Measurements from ENCODE around the gene CDH13. TPM values are rescaled to one million over a fixed set of nuclear protein-coding genes. Genes with fewer than 3 reads are reported as not detected.

Gene CDH13
- total RNA-seq, 2 donors from 2014 or later: 2.9 TPM; not detected in 1

- ATAC-seq: no peak
Observed at GRCh38 chr16:82584553-82585152, 42.1 kb upstream of the CDH13 start.

DNA sequence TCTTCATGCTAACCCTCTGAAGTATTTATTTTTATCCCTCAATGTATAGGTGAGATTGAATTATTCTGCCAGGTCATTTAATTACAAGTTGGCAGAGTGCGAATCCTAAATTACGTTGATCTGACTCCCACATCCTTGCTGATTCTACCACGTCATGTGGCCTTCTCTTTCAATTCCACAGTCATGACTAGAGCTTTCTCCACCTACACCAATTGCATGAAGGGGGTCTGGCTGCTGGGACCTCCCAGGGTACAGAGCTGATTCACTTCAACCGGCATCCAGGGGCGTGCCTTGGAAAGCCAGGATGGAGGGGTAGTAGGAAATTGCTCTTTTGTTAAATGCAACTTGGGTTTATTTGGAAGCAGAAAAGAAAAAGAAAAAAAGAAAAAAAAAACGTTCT is 41.1 kb upstream of the CDH13 start:
- 70 to 76% methylated on average over 6 of the region's 6 CpGs for WGBS, 2 donors
- H3K36me3 ChIP-seq (replicated peaks in 1 of 2; ENCODE audit: insufficient read depth in 1 of 2, low read depth in 2 of 2): no peaks in the 10 kb centered on the region
- intact Hi-C loops (cut with DNase I): no loop called here
- ATAC-seq (no peak), DNase-seq (no peak)
- H3K27me3 ChIP-seq: no peaks in the 10 kb centered on the region
- H3K27ac ChIP-seq: no peak overlapping the region
- no peaks in the 10 kb centered on the region for H3K4me1 ChIP-seq
- H3K4me3 ChIP-seq: no peak overlapping the region
- TF ChIP-seq CTCF (IDR thresholded peaks at IDR 0.05) (no peak), POLR2A (IDR thresholded peaks at IDR 0.05) (no peak)
- H3K9me3 ChIP-seq: no peaks in the 10 kb centered on the region

More at GRCh38 chr16:82584553-82585152, 42.1 kb upstream of the CDH13 start:
- H3K4me3 ChIP-seq: no peak overlapping the region
- no peaks in the 10 kb centered on the region for H3K9me3 ChIP-seq
- no peak for TF ChIP-seq POLR2A (IDR thresholded peaks at IDR 0.05)
- TF ChIP-seq CTCF (IDR thresholded peaks at IDR 0.05): no peak
- H3K36me3 ChIP-seq (replicated peaks in 1 of 2; ENCODE audit: insufficient read depth in 1 of 2, low read depth in 2 of 2): no peaks in the 10 kb centered on the region
- 61 to 63% methylated on average over 12 of the region's 12 CpGs for WGBS, 2 donors
- no peaks in the 10 kb centered on the region for H3K27me3 ChIP-seq
- intact Hi-C loops (cut with DNase I): no loop called here
- DNase-seq: no peak
- H3K27ac ChIP-seq: no peak overlapping the region
- H3K4me1 ChIP-seq: no peaks in the 10 kb centered on the region

DNA sequence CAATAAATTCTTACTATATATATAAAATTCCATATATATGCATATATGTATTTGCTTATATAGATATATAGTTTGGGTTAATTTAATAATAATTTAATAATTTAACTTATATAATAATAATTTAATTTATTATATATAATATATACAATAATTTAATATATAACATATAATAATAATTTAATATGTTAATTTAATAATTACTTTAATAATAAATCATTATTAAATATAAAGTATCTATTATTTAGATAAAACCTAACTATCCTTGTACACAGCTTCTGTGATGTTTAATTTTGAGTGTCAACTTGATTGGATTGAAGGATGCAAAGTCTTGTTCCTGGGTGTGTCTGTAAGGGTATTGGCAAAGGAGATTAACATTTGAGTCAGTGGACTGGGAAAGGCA is 40.6 kb upstream of the CDH13 start:
- ATAC-seq: no peak
- no peak for DNase-seq
- H3K36me3 ChIP-seq (replicated peaks in 1 of 2; ENCODE audit: insufficient read depth in 1 of 2, low read depth in 2 of 2): no peaks in the 10 kb centered on the region
- H3K9me3 ChIP-seq: no peaks in the 10 kb centered on the region
- no peak overlapping the region for H3K4me3 ChIP-seq
- no peaks in the 10 kb centered on the region for H3K4me1 ChIP-seq
- H3K27me3 ChIP-seq: no peaks in the 10 kb centered on the region
- no peak overlapping the region for H3K27ac ChIP-seq
- intact Hi-C loops (cut with DNase I): no loop called here
- TF ChIP-seq CTCF (IDR thresholded peaks at IDR 0.05) (no peak), POLR2A (IDR thresholded peaks at IDR 0.05) (no peak)

DNA sequence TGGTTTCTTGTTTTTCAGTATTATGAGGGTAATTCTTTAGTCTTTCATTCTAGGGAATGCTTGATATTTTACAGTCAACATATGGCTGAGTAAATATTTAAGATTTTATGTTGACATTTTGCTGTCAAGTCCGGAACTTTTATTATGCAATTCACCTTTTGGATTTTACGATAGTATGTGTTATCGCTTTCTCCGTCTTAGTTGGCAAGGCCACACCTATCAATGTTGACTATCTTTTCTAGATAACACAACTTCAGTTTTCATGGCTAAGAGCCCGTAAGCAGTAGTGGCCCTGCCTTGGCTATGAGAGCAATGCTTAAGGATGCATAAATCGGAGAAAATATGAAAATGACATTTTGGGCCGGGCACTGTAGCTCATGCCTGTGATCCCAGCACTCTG is 39.5 kb upstream of the CDH13 start:
- Histone ChIP-seq H3K27ac (no peak overlapping the region), H3K4me3 (no peak overlapping the region), H3K36me3 (replicated peaks in 1 of 2; ENCODE audit: insufficient read depth in 1 of 2, low read depth in 2 of 2) (no peaks in the 10 kb centered on the region), H3K9me3 (no peaks in the 10 kb centered on the region), H3K4me1 (no peaks in the 10 kb centered on the region), H3K27me3 (no peaks in the 10 kb centered on the region)
- DNase-seq: no peak
- WGBS, 2 donors: 57 to 66% methylated on average over 7 of the region's 7 CpGs
- no peak for TF ChIP-seq CTCF (IDR thresholded peaks at IDR 0.05)
- no peak for TF ChIP-seq POLR2A (IDR thresholded peaks at IDR 0.05)
- no peak for ATAC-seq
- intact Hi-C loops (cut with DNase I): no loop called here

GRCh38 chr16:82589407-82589806 is 37.4 kb upstream of the CDH13 start:
- 69 to 70% methylated on average over 9 of the region's 9 CpGs for WGBS, 2 donors
- TF ChIP-seq POLR2A (IDR thresholded peaks at IDR 0.05) (no peak), CTCF (IDR thresholded peaks at IDR 0.05) (no peak)
- no peaks in the 10 kb centered on the region for H3K9me3 ChIP-seq
- intact Hi-C loops (cut with DNase I): no loop called here
- DNase-seq (no peak), ATAC-seq (no peak)
- H3K36me3 ChIP-seq (replicated peaks in 1 of 2; ENCODE audit: insufficient read depth in 1 of 2, low read depth in 2 of 2): no peaks in the 10 kb centered on the region
- no peaks in the 10 kb centered on the region for H3K4me1 ChIP-seq
- no peak overlapping the region for H3K4me3 ChIP-seq
- H3K27ac ChIP-seq: no peak overlapping the region
- no peaks in the 10 kb centered on the region for H3K27me3 ChIP-seq

Measured in body of pancreas (tissue), 4 donors.